SU-DHL-6 (cell line): ENCODE measurements around the gene MYO1F.

Source experiments
- H2AFZ ChIP-seq: fragments of 200-600 bp; sonication (generic); 2 replicates; pipeline ENCODE4 v1.6.1; 2014; ENCODE audit warnings: low read depth, mild to moderate bottlenecking, moderate library complexity, mixed read lengths, antibody characterized with exemption, low read length; ENCODE audit not compliant: severe bottlenecking
- H3F3A ChIP-seq: fragments of 200-600 bp; shearing (Covaris generic); 2 replicates; pipeline ENCODE4 v1.6.0; 2016; ENCODE audit warnings: antibody characterized with exemption, mild to moderate bottlenecking; ENCODE audit not compliant: insufficient read depth
- H3K27ac ChIP-seq: fragments of 200-600 bp; sonication (generic); 2 replicates; pipeline ENCODE4 v1.5.1; 2016; ENCODE audit warnings: low read depth, mild to moderate bottlenecking, low read length, moderate library complexity, mixed read lengths
- H3K27me3 ChIP-seq: fragments of 200-600 bp; sonication (generic), shearing (Covaris generic); 2 replicates; pipeline ENCODE4 v1.6.0; 2014; ENCODE audit warnings: mild to moderate bottlenecking, low read length
- H3K36me3 ChIP-seq: fragments of 200-600 bp; sonication (generic); 2 replicates; pipeline ENCODE4 v1.6.1; 2014; ENCODE audit warnings: mild to moderate bottlenecking, low read length, mixed read lengths
- H3K4me2 ChIP-seq: fragments of 300-600, 200-600 bp; shearing (Covaris generic), sonication (generic); 2 replicates; pipeline ENCODE4 v1.6.0; 2014; ENCODE audit warnings: low read length, low read depth, mild to moderate bottlenecking; ENCODE audit not compliant: poor library complexity, severe bottlenecking
- H3K4me3 ChIP-seq: fragments of 200-600 bp; sonication (generic); 2 replicates; pipeline ENCODE4 v1.5.1; 2014; ENCODE audit warnings: antibody characterized with exemption, low read length, mild to moderate bottlenecking, mixed read lengths; ENCODE audit not compliant: insufficient read depth, poor library complexity, severe bottlenecking
- H3K79me2 ChIP-seq: fragments of 200-600 bp; sonication (generic); 2 replicates; pipeline ENCODE4 v1.6.1; 2014; ENCODE audit warnings: mild to moderate bottlenecking, low read length, moderate library complexity; ENCODE audit not compliant: insufficient read depth
- H3K9ac ChIP-seq: fragments of 200-600 bp; sonication (generic); 2 replicates; pipeline ENCODE4 v1.7.0; 2014; ENCODE audit warnings: mild to moderate bottlenecking, low read length
- H3K9me2 ChIP-seq: fragments of 200-600 bp; sonication (generic); replicated peaks from 2 replicates; pipeline ENCODE4 v1.6.1; 2014; ENCODE audit warnings: low read length; ENCODE audit not compliant: insufficient read depth
- H3K9me3 ChIP-seq: fragments of 200-600 bp; sonication (generic); 2 replicates; pipeline ENCODE4 v1.6.1; 2014; ENCODE audit warnings: low read length, mixed read lengths; ENCODE audit not compliant: insufficient read depth
- H4K20me1 ChIP-seq: fragments of 200-600 bp; sonication (generic); 2 replicates; pipeline ENCODE4 v1.6.1; 2014; ENCODE audit warnings: low read depth, mild to moderate bottlenecking, antibody characterized with exemption, low read length, moderate library complexity, mixed read lengths
- CTCF ChIP-seq: fragments of 200-600 bp; sonication (generic); IDR thresholded peaks from one replicate; pipeline ENCODE4 v1.5.1; 2017; ENCODE audit warnings: antibody characterized with exemption, mild to moderate bottlenecking, low read length, moderate library complexity; ENCODE audit not compliant: insufficient read depth, poor library complexity, severe bottlenecking
- EZH2phosphoT487 ChIP-seq: fragments of 200-600 bp; sonication (generic), shearing (Covaris generic); conservative IDR thresholded peaks from 2 replicates; pipeline ENCODE4 v1.6.1; 2018; ENCODE audit warnings: mild to moderate bottlenecking, antibody characterized with exemption, low read length, moderate library complexity, mixed read lengths

Gene MYO1F

GRCh38 chr19:8600064-8600463 lies 22.8 kb upstream of the MYO1F start:
- no peaks in the 10 kb centered on the region for H3K9me2 ChIP-seq
- H3K27ac ChIP-seq, result no peak overlapping the region
- no peaks in the 10 kb centered on the region for H3K36me3 ChIP-seq
- H3F3A ChIP-seq, result no peaks in the 10 kb centered on the region
- no peak for TF ChIP-seq CTCF
- TF ChIP-seq EZH2phosphoT487, result no peak
- no peaks in the 10 kb centered on the region for H3K9me3 ChIP-seq
- H3K9ac ChIP-seq, result no peak overlapping the region
- H3K27me3 ChIP-seq, result no peaks in the 10 kb centered on the region
- H3K4me3 ChIP-seq, result no peak overlapping the region
- H3K4me2 ChIP-seq, result no peak overlapping the region
- H4K20me1 ChIP-seq, result no peaks in the 10 kb centered on the region
- H2AFZ ChIP-seq, result no peak overlapping the region
- H3K79me2 ChIP-seq, result no peaks in the 10 kb centered on the region

DNA sequence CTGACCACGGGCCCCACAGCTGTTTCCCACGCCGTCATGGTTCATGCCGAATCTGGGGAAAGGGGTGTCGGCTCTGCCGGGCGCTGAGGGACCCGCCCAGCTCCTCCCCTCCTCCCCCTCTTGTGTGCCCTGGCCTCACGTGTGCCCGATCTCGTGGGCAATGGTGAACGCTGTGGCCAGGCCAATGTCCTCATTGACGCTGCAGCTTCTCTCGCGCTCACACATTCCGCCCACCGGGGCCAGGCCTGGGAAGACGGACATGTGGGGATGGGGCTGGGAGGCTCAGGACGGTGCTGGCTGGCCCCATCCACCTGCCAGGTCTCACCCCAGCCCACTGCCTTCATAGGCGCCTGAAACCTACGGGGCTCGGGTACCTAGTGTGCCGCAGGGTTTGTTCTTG lies 18.9 kb upstream of the MYO1F start:
- TF ChIP-seq EZH2phosphoT487 (no peak), CTCF (no peak)
- Histone ChIP-seq H3K27me3 (no peaks in the 10 kb centered on the region), H3K4me3 (no peak overlapping the region), H3K4me2 (no peak overlapping the region), H3K9ac (no peak overlapping the region), H4K20me1 (no peaks in the 10 kb centered on the region), H3K79me2 (no peaks in the 10 kb centered on the region), H2AFZ (no peak overlapping the region), H3K9me3 (no peaks in the 10 kb centered on the region), H3K36me3 (no peaks in the 10 kb centered on the region), H3K9me2 (no peaks in the 10 kb centered on the region), H3F3A (no peaks in the 10 kb centered on the region), H3K27ac (no peak overlapping the region)

- Histone ChIP-seq H3K4me3 (no peak overlapping the region), H3K27me3 (no peaks in the 10 kb centered on the region), H2AFZ (no peak overlapping the region), H3K9me2 (no peaks in the 10 kb centered on the region), H3K4me2 (no peak overlapping the region), H3K36me3 (no peaks in the 10 kb centered on the region), H3K27ac (no peak overlapping the region), H4K20me1 (no peaks in the 10 kb centered on the region), H3K9ac (no peak overlapping the region), H3K9me3 (no peaks in the 10 kb centered on the region), H3F3A (no peaks in the 10 kb centered on the region), H3K79me2 (no peaks in the 10 kb centered on the region)
- TF ChIP-seq CTCF, result no peak
- no peak for TF ChIP-seq EZH2phosphoT487
Measured at GRCh38 chr19:8595651-8596050, 18.4 kb upstream of the MYO1F start.

DNA sequence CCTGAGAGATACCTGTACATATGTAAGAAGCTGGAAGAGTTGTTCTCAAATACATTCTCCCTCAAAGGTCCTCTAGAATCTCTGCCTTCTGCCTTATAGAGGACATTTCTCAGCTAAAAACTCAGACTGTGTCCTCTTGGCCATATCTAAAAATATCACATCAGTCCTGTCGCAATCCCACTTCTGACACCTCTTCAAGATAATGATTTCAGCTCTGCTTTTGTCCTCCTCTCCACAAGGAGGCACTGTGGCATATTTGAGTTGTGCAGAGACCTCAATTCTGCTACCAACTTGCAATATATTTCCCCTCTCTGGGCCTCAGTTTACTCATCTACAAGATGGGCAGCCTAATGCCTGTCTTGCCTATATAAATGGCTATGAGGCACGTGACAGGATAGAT lies 16.7 kb upstream of the MYO1F start:
- H3F3A ChIP-seq, result no peaks in the 10 kb centered on the region
- H3K9me2 ChIP-seq, result no peaks in the 10 kb centered on the region
- H3K4me3 ChIP-seq, result no peak overlapping the region
- no peak for TF ChIP-seq CTCF
- H3K27ac ChIP-seq, result no peak overlapping the region
- H4K20me1 ChIP-seq, result no peaks in the 10 kb centered on the region
- H3K27me3 ChIP-seq, result no peaks in the 10 kb centered on the region
- no peak overlapping the region for H3K9ac ChIP-seq
- no peaks in the 10 kb centered on the region for H3K9me3 ChIP-seq
- H3K79me2 ChIP-seq, result no peaks in the 10 kb centered on the region
- H2AFZ ChIP-seq, result no peak overlapping the region
- no peaks in the 10 kb centered on the region for H3K36me3 ChIP-seq
- H3K4me2 ChIP-seq, result no peak overlapping the region
